ENCODE measurements around the gene RPL3.

GRCh38 chr22:39296535-39296934 lies 22.9 kb downstream of the RPL3 start:
- TF ChIP-seq RAD21 (conservative IDR thresholded peaks at IDR 0.05) (no peak), CTCF (IDR thresholded peaks at IDR 0.05; ENCODE audit: poor library complexity, severe bottlenecking) (no peak), TAF1 (IDR thresholded peaks at IDR 0.05; ENCODE audit: low read depth) (no peak), EZH2 (IDR thresholded peaks at IDR 0.05; ENCODE audit: borderline replicate concordance, insufficient read depth, low read length, poor library complexity, severe bottlenecking) (no peak), EP300 (conservative IDR thresholded peaks at IDR 0.05; ENCODE audit: poor library complexity, severe bottlenecking) (no peak), POLR2AphosphoS5 (IDR thresholded peaks at IDR 0.05) (no peak)
